WTC11 (cell line): ENCODE data around the gene DHRS1. TPM values are rescaled to one million over a fixed set of nuclear protein-coding genes. Genes with fewer than 3 reads are reported as not detected.
A peak's percentile ranks its signal among the peaks of the same experiment; 100 is the strongest.

ENCODE experiments used
- CREM ChIP-seq: sonication (generic); formaldehyde crosslinking; IDR thresholded peaks from 2 replicates; pipeline ENCODE4 v1.8.1; 2022; ENCODE audit warnings: mild to moderate bottlenecking, missing genetic modification reagents, moderate library complexity
- ELF4 ChIP-seq: sonication (generic); formaldehyde crosslinking; IDR thresholded peaks from 2 replicates; pipeline ENCODE4 v1.8.1; 2022; ENCODE audit warnings: low read depth, mild to moderate bottlenecking, moderate library complexity, missing genetic modification reagents
- EMX1 ChIP-seq: fragments of 250-450 bp; sonication (Bioruptor Pico); IDR thresholded peaks from 2 replicates; pipeline ENCODE4 v1.8.0; 2021; ENCODE audit warnings: mild to moderate bottlenecking
- ESRRA ChIP-seq: sonication (generic); formaldehyde crosslinking; IDR thresholded peaks from 2 replicates; pipeline ENCODE4 v1.8.1; 2022; ENCODE audit warnings: mild to moderate bottlenecking, missing genetic modification reagents, borderline replicate concordance
- ETV6 ChIP-seq: sonication (generic); formaldehyde crosslinking; IDR thresholded peaks from 2 replicates; pipeline ENCODE4 v1.8.1; 2022; ENCODE audit warnings: mild to moderate bottlenecking, missing genetic modification reagents
- FOXJ3 ChIP-seq: sonication (generic); formaldehyde crosslinking; IDR thresholded peaks from 2 replicates; pipeline ENCODE4 v1.9.0; 2021; ENCODE audit warnings: missing genetic modification reagents, mild to moderate bottlenecking, borderline replicate concordance
- GABPB1 ChIP-seq: sonication (generic); formaldehyde crosslinking; IDR thresholded peaks from 2 replicates; pipeline ENCODE4 v1.8.1; 2023; ENCODE audit warnings: mild to moderate bottlenecking, missing genetic modification reagents
- IRF2 ChIP-seq: sonication (generic); formaldehyde crosslinking; IDR thresholded peaks from 2 replicates; pipeline ENCODE4 v1.8.0; 2022; ENCODE audit warnings: low read depth, missing genetic modification reagents, borderline replicate concordance
- JUN ChIP-seq: sonication (generic); formaldehyde crosslinking; IDR thresholded peaks from 2 replicates; pipeline ENCODE4 v1.8.0; 2023; ENCODE audit warnings: mild to moderate bottlenecking, missing genetic modification reagents
- KAT7 ChIP-seq: sonication (generic); formaldehyde crosslinking; IDR thresholded peaks from 2 replicates; pipeline ENCODE4 v1.8.1; 2023; ENCODE audit warnings: missing genetic modification reagents, mild to moderate bottlenecking, borderline replicate concordance
- NR2C2 ChIP-seq: sonication (generic); formaldehyde crosslinking; IDR thresholded peaks from 2 replicates; pipeline ENCODE4 v1.8.0; 2022; ENCODE audit warnings: mild to moderate bottlenecking, missing genetic modification reagents
- OVOL2 ChIP-seq: fragments of 250-450 bp; sonication (Bioruptor Pico); IDR thresholded peaks from 2 replicates; pipeline ENCODE4 v1.9.0; 2021; ENCODE audit warnings: mild to moderate bottlenecking, borderline replicate concordance
- RORB ChIP-seq: fragments of 250-450 bp; sonication (Bioruptor Pico); IDR thresholded peaks from 2 replicates; pipeline ENCODE4 v1.9.0; 2021; ENCODE audit warnings: mild to moderate bottlenecking
- SOX15 ChIP-seq: fragments of 250-450 bp; sonication (Bioruptor Pico); IDR thresholded peaks from 2 replicates; pipeline ENCODE4 v1.9.0; 2021; ENCODE audit warnings: mild to moderate bottlenecking
- SP1 ChIP-seq: sonication (generic); formaldehyde crosslinking; conservative IDR thresholded peaks from 2 replicates; pipeline ENCODE4 v1.8.1; 2022; ENCODE audit warnings: missing genetic modification reagents
- TEAD4 ChIP-seq: sonication (generic); formaldehyde crosslinking; IDR thresholded peaks from 2 replicates; pipeline ENCODE4 v1.8.0; 2022; ENCODE audit warnings: mild to moderate bottlenecking, missing genetic modification reagents
- ZNF219 ChIP-seq: sonication (generic); formaldehyde crosslinking; IDR thresholded peaks from 2 replicates; pipeline ENCODE4 v1.8.0; 2023; ENCODE audit warnings: missing genetic modification reagents, mild to moderate bottlenecking, borderline replicate concordance
- ZNF232 ChIP-seq: sonication (generic); formaldehyde crosslinking; IDR thresholded peaks from 2 replicates; pipeline ENCODE4 v1.8.0; 2022; ENCODE audit warnings: mild to moderate bottlenecking, missing genetic modification reagents
- ZNF263 ChIP-seq: sonication (generic); formaldehyde crosslinking; IDR thresholded peaks from 2 replicates; pipeline ENCODE4 v1.8.1; 2022; ENCODE audit warnings: low read depth, mild to moderate bottlenecking, moderate library complexity, missing genetic modification reagents
- ZNF416 ChIP-seq: fragments of 250-450 bp; sonication (Bioruptor Pico); IDR thresholded peaks from 2 replicates; pipeline ENCODE4 v1.9.0; 2021; ENCODE audit warnings: mild to moderate bottlenecking, inconsistent platforms
- total RNA-seq: library from RNA; stranded (reverse); gene quantifications from 3 replicates; pipeline ENCODE4 v1.2.3, GENCODE V29; 2021
- TF ChIP-seq, protein P1 (sequence below): sonication (generic); formaldehyde crosslinking; IDR thresholded peaks from 2 replicates; pipeline ENCODE4 v1.8.1; 2023; ENCODE audit warnings: mild to moderate bottlenecking, missing genetic modification reagents, moderate library complexity
- TF ChIP-seq, protein P2 (sequence below): sonication (generic); formaldehyde crosslinking; conservative IDR thresholded peaks from 2 replicates; pipeline ENCODE4 v1.8.1; 2022; ENCODE audit warnings: mild to moderate bottlenecking, missing genetic modification reagents
- TF ChIP-seq, protein P3 (sequence below): sonication (generic); formaldehyde crosslinking; IDR thresholded peaks from 2 replicates; pipeline ENCODE4 v1.8.1; 2023; ENCODE audit warnings: mild to moderate bottlenecking, missing genetic modification reagents
- TF ChIP-seq, protein P4 (sequence below): sonication (generic); formaldehyde crosslinking; IDR thresholded peaks from 2 replicates; pipeline ENCODE4 v1.8.0; 2023; ENCODE audit warnings: missing genetic modification reagents, mild to moderate bottlenecking, borderline replicate concordance
- TF ChIP-seq, protein P5 (sequence below): sonication (generic); formaldehyde crosslinking; IDR thresholded peaks from 2 replicates; pipeline ENCODE4 v1.8.1; 2022; ENCODE audit warnings: mild to moderate bottlenecking, moderate library complexity, missing genetic modification reagents
- TF ChIP-seq, protein P6 (sequence below): sonication (generic); formaldehyde crosslinking; IDR thresholded peaks from 2 replicates; pipeline ENCODE4 v1.8.1; 2022; ENCODE audit warnings: low read depth, mild to moderate bottlenecking, moderate library complexity, missing genetic modification reagents, borderline replicate concordance
- TF ChIP-seq, protein P7 (sequence below): sonication (generic); formaldehyde crosslinking; IDR thresholded peaks from 2 replicates; pipeline ENCODE4 v1.8.1; 2022; ENCODE audit warnings: mild to moderate bottlenecking, missing genetic modification reagents, moderate library complexity, borderline replicate concordance

The DHRS1 gene
- total RNA-seq, 1 experiment from 2014 or later: 13.9 TPM

DNA sequence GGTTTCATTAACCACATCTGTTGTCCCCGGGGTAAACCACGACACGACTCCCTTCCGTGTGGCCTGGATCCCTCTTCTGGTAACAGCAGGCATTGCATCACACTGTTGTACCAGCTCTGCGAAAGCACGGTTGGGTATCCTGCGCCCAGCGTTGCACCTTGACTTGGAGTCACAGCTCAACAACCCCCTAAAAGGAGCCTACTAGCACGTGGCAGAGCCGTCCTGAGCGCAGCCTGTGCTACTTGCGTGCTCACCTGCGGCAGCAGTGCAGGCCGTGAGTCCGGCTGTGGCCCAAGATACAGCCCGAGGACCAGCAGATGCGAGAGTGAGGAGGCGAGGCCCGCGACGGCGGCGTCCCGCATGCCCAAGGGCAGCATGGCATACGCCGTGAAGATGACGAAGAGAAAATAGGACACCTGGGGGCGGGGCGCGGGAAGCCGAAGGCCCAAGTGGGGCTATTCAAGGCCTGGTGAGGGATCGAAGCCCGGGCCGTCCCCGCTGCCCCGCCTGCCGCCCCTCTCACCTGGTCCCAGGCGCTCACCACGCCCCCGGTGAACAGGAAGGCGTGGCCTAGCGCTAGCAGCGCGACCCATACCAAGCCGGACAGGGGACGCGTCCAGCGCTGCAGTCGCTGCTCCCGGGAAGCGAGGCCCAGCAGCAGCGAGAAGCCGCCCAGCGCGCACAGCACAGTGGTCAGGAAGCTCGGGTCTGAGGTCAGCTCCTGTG, 32.9 kb upstream of the DHRS1 start (continued):
- peak; percentile 96 for TF ChIP-seq JUN (CRISPR knock-in tag)
- TF ChIP-seq ZNF416 (CRISPR knock-in tag): no peak
- TF ChIP-seq, protein P1, sequence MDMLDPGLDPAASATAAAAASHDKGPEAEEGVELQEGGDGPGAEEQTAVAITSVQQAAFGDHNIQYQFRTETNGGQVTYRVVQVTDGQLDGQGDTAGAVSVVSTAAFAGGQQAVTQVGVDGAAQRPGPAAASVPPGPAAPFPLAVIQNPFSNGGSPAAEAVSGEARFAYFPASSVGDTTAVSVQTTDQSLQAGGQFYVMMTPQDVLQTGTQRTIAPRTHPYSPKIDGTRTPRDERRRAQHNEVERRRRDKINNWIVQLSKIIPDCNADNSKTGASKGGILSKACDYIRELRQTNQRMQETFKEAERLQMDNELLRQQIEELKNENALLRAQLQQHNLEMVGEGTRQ (CRISPR knock-in tag): 0 out of 2 replicates have a peak, but pooled peaks have one; percentile 29
- peak; percentile 95 for TF ChIP-seq ETV6 (CRISPR knock-in tag)
- TF ChIP-seq, protein P2, sequence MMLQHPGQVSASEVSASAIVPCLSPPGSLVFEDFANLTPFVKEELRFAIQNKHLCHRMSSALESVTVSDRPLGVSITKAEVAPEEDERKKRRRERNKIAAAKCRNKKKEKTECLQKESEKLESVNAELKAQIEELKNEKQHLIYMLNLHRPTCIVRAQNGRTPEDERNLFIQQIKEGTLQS (CRISPR knock-in tag): peak; percentile 93
- peak; percentile 78 for TF ChIP-seq SP1 (CRISPR knock-in tag)
- TF ChIP-seq, protein P3, sequence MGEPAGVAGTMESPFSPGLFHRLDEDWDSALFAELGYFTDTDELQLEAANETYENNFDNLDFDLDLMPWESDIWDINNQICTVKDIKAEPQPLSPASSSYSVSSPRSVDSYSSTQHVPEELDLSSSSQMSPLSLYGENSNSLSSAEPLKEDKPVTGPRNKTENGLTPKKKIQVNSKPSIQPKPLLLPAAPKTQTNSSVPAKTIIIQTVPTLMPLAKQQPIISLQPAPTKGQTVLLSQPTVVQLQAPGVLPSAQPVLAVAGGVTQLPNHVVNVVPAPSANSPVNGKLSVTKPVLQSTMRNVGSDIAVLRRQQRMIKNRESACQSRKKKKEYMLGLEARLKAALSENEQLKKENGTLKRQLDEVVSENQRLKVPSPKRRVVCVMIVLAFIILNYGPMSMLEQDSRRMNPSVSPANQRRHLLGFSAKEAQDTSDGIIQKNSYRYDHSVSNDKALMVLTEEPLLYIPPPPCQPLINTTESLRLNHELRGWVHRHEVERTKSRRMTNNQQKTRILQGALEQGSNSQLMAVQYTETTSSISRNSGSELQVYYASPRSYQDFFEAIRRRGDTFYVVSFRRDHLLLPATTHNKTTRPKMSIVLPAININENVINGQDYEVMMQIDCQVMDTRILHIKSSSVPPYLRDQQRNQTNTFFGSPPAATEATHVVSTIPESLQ (CRISPR knock-in tag): 0 out of 2 replicates have a peak, but pooled peaks have one; percentile 78
- peak; percentile 94 for TF ChIP-seq TEAD4 (CRISPR knock-in tag)
- TF ChIP-seq SOX15 (CRISPR knock-in tag): no peak
- TF ChIP-seq OVOL2 (CRISPR knock-in tag): no peak
- TF ChIP-seq, protein P4, sequence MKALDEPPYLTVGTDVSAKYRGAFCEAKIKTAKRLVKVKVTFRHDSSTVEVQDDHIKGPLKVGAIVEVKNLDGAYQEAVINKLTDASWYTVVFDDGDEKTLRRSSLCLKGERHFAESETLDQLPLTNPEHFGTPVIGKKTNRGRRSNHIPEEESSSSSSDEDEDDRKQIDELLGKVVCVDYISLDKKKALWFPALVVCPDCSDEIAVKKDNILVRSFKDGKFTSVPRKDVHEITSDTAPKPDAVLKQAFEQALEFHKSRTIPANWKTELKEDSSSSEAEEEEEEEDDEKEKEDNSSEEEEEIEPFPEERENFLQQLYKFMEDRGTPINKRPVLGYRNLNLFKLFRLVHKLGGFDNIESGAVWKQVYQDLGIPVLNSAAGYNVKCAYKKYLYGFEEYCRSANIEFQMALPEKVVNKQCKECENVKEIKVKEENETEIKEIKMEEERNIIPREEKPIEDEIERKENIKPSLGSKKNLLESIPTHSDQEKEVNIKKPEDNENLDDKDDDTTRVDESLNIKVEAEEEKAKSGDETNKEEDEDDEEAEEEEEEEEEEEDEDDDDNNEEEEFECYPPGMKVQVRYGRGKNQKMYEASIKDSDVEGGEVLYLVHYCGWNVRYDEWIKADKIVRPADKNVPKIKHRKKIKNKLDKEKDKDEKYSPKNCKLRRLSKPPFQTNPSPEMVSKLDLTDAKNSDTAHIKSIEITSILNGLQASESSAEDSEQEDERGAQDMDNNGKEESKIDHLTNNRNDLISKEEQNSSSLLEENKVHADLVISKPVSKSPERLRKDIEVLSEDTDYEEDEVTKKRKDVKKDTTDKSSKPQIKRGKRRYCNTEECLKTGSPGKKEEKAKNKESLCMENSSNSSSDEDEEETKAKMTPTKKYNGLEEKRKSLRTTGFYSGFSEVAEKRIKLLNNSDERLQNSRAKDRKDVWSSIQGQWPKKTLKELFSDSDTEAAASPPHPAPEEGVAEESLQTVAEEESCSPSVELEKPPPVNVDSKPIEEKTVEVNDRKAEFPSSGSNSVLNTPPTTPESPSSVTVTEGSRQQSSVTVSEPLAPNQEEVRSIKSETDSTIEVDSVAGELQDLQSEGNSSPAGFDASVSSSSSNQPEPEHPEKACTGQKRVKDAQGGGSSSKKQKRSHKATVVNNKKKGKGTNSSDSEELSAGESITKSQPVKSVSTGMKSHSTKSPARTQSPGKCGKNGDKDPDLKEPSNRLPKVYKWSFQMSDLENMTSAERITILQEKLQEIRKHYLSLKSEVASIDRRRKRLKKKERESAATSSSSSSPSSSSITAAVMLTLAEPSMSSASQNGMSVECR (CRISPR knock-in tag): peak; percentile 100
- TF ChIP-seq NR2C2 (CRISPR knock-in tag): peak; percentile 81
- TF ChIP-seq, protein P5, sequence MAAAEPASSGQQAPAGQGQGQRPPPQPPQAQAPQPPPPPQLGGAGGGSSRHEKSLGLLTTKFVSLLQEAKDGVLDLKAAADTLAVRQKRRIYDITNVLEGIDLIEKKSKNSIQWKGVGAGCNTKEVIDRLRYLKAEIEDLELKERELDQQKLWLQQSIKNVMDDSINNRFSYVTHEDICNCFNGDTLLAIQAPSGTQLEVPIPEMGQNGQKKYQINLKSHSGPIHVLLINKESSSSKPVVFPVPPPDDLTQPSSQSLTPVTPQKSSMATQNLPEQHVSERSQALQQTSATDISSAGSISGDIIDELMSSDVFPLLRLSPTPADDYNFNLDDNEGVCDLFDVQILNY: peak; percentile 84; the same call in 1 of the 2 replicates
- TF ChIP-seq CREM (CRISPR knock-in tag): no peak
- peak; percentile 60; the same call in 1 of the 2 replicates for TF ChIP-seq IRF2
- peak; percentile 89; the same call in 1 of the 2 replicates for TF ChIP-seq ELF4 (CRISPR knock-in tag)
- TF ChIP-seq RORB (CRISPR knock-in tag): no peak
- no peak; the same call in 1 of the 2 replicates for TF ChIP-seq KAT7 (CRISPR knock-in tag)
- TF ChIP-seq, protein P6, sequence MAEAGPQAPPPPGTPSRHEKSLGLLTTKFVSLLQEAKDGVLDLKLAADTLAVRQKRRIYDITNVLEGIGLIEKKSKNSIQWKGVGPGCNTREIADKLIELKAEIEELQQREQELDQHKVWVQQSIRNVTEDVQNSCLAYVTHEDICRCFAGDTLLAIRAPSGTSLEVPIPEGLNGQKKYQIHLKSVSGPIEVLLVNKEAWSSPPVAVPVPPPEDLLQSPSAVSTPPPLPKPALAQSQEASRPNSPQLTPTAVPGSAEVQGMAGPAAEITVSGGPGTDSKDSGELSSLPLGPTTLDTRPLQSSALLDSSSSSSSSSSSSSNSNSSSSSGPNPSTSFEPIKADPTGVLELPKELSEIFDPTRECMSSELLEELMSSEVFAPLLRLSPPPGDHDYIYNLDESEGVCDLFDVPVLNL (CRISPR knock-in tag): peak; percentile 89
- no peak for TF ChIP-seq EMX1 (CRISPR knock-in tag)
- TF ChIP-seq ZNF232: peak; percentile 46; the same call in 1 of the 2 replicates
- peak; percentile 95 for TF ChIP-seq GABPB1 (CRISPR knock-in tag)
- TF ChIP-seq ZNF263: no peak
- peak; percentile 94 for TF ChIP-seq FOXJ3
- TF ChIP-seq ESRRA (CRISPR knock-in tag): peak; percentile 96; the same call in 1 of the 2 replicates
- TF ChIP-seq, protein P7, sequence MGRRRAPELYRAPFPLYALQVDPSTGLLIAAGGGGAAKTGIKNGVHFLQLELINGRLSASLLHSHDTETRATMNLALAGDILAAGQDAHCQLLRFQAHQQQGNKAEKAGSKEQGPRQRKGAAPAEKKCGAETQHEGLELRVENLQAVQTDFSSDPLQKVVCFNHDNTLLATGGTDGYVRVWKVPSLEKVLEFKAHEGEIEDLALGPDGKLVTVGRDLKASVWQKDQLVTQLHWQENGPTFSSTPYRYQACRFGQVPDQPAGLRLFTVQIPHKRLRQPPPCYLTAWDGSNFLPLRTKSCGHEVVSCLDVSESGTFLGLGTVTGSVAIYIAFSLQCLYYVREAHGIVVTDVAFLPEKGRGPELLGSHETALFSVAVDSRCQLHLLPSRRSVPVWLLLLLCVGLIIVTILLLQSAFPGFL (CRISPR knock-in tag): peak; percentile 97
- TF ChIP-seq ZNF219 (CRISPR knock-in tag): peak; percentile 95; the same call in 1 of the 2 replicates
